GM12878 (cell line): ENCODE results near the gene KCNJ10. TPM values are rescaled to one million over a fixed set of nuclear protein-coding genes. Genes with fewer than 3 reads are reported as not detected.
"Not testable (repeated sequence)": the region's sequence is repeated elsewhere in the genome, so short reads cannot be mapped to it uniquely, and the experiment has no call there.

Source experiments
- ATAC-seq: fragments of 200-7000 bp; cut with Tn5 transposase; 3 replicates; pipeline ENCODE4 v1.9.1; 2020; ENCODE audit warnings: mild to moderate bottlenecking, moderate library complexity
- BruUV-seq: library from RNA; stranded (reverse); fragments of 400-500 nt; replicated peaks from 2 replicates; lab custom pipeline; 2021; lab: Mats Ljungman, UMichigan
- CTCF ChIA-PET: fragments of 300-600 bp; sonication (Branson Sonifier 250); formaldehyde crosslinking; extraction: SDS; loops from one replicate; lab custom pipeline; 2021; ENCODE audit warnings: inconsistent platforms; lab: Yijun Ruan, JAX
- POLR2A ChIA-PET: fragments of 350-600 bp; formaldehyde crosslinking; extraction: SDS; loops from one replicate; lab custom pipeline; 2021; ENCODE audit warnings: inconsistent platforms; lab: Charles Lee
- RAD21 ChIA-PET: fragments of 300-600 bp; sonication (Branson Sonifier 250); formaldehyde crosslinking; loops from one replicate; lab custom pipeline; 2023; ENCODE audit warnings: antibody characterized with exemption; ENCODE audit not compliant: unreplicated experiment; lab: Charles Lee
- SMC1A ChIA-PET: fragments of 300-600 bp; sonication (Branson Sonifier 250); formaldehyde crosslinking; loops from one replicate; lab custom pipeline; 2023; ENCODE audit not compliant: unreplicated experiment, uncharacterized antibody; lab: Charles Lee
- DNase-seq: peaks from one replicate; pipeline ENCODE4 v3.0.0-alpha.2; 2011; ENCODE audit warnings: low read depth, low spot score
- FAIRE-seq: peaks from 3 replicates; lab custom pipeline; 2011; peaks lifted over from hg19 to GRCh38; lab: Jason Lieb, UNC
- H2AFZ ChIP-seq: 2 replicates; pipeline ENCODE4 v1.6.0; 2011; ENCODE audit warnings: low read depth, low read length, control low read depth; ENCODE audit not compliant: control insufficient read depth
- H3K27ac ChIP-seq: 2 replicates; pipeline ENCODE4 v1.5.1; 2011; ENCODE audit warnings: control low read depth; ENCODE audit not compliant: control insufficient read depth, insufficient read depth
- H3K27me3 ChIP-seq, 2 experiments: replicated peaks in 1 of 2; 2 replicates each; pipeline versions ENCODE4 v1.6.0 to v1.6.1; 2011; ENCODE audit warnings: low read length in 1 of 2; ENCODE audit not compliant: control insufficient read depth in 2 of 2, insufficient read depth in 2 of 2
- H3K36me3 ChIP-seq, 2 experiments: 2 replicates each; pipeline ENCODE4 v1.5.1; 2011; ENCODE audit warnings: low read length in 1 of 2; ENCODE audit not compliant: control insufficient read depth in 2 of 2, insufficient read depth in 2 of 2
- H3K4me1 ChIP-seq: 2 replicates; pipeline ENCODE4 v1.6.1; 2011; ENCODE audit warnings: mild to moderate bottlenecking, low read length, moderate library complexity, mixed read lengths; ENCODE audit not compliant: control insufficient read depth, insufficient read depth
- H3K4me2 ChIP-seq: 2 replicates; pipeline ENCODE4 v1.6.0; 2011; ENCODE audit warnings: control low read depth; ENCODE audit not compliant: control insufficient read depth, insufficient read depth
- H3K4me3 ChIP-seq: fragments of 200-600 bp; sonication (generic); 2 replicates; pipeline ENCODE4 v1.5.1; 2016
- H3K79me2 ChIP-seq: 2 replicates; pipeline ENCODE4 v1.6.0; 2011; ENCODE audit warnings: low read length; ENCODE audit not compliant: control insufficient read depth, insufficient read depth
- H3K9ac ChIP-seq: 2 replicates; pipeline ENCODE4 v1.8.0; 2011; ENCODE audit warnings: low read length, control low read depth, mixed read lengths; ENCODE audit not compliant: control insufficient read depth, insufficient read depth
- H3K9me3 ChIP-seq: replicated peaks from 3 replicates; pipeline ENCODE4 v1.5.1; 2011; ENCODE audit warnings: mild to moderate bottlenecking, low read length; ENCODE audit not compliant: control insufficient read depth, insufficient read depth
- H4K20me1 ChIP-seq: 2 replicates; pipeline ENCODE4 v1.6.0; 2011; ENCODE audit not compliant: control insufficient read depth, insufficient read depth
- CREB1 ChIP-seq: IDR thresholded peaks from 2 replicates; pipeline ENCODE4 v1.6.1; 2012; ENCODE audit warnings: low read depth, mild to moderate bottlenecking, inconsistent platforms
- POLR2AphosphoS2 ChIP-seq: IDR thresholded peaks from 2 replicates; pipeline ENCODE4 v1.6.1; 2011; ENCODE audit warnings: low read depth, mild to moderate bottlenecking, low read length, improper control_type of control experiment, moderate library complexity
- WGBS: methylation state at CpG from one replicate; pipeline ENCODE4 v1.1.6; 2016; ENCODE audit warnings: low lambda C conversion rate; ENCODE audit not compliant: insufficient replicate concordance, insufficient coverage; ENCODE audit errors: missing lambda C conversion rate; 5-methylcytosine and 5-hydroxymethylcytosine counted together
- in situ Hi-C: fragments of 300-500 bp; cut with MboI; formaldehyde crosslinking; loops from 9 replicates; pipeline ENCODE4 v1.14.3; 2018; ENCODE audit warnings: mixed read lengths
- intact Hi-C: fragments of 100-400 bp; cut with micrococcal nuclease; formaldehyde crosslinking; loops from one replicate; pipeline ENCODE4 v1.14.2; 2022; ENCODE audit not compliant: unreplicated experiment
- polyA plus RNA-seq, 11 experiments: library from polyadenylated mRNA; depleted of rRNA in 4 of 11; unstranded in 6 of 11; stranded (reverse) in 5 of 11; fragments of >200 nt; fragmentation: Nextera tagmentation in 4 of 11; fragmentation: Illumina TruSeq in 1 of 11; extraction: Ambion mirVana in 4 of 11; extraction: Trizol in 1 of 11; gene quantifications; 1 replicate in 1 of 11; 2 replicates in 10 of 11; pipeline versions ENCODE4 v1.2.1 to v1.2.3, GENCODE V29; 2011 to 2016; ENCODE audit warnings: inconsistent platforms in 2 of 11, missing spikeins in 2 of 11, low read depth in 1 of 11
- total RNA-seq, 4 experiments: library from RNA; depleted of rRNA in 3 of 4; stranded (reverse); fragments of >200 nt in 3 of 4; fragmentation: Illumina TruSeq in 1 of 4; extraction: Trizol in 1 of 4; gene quantifications; 2 replicates each; pipeline versions ENCODE4 v1.2.1 to v1.2.3, GENCODE V29; 2013 to 2021

Gene KCNJ10
- total and polyA plus RNA-seq, 10 of the 15 experiments (the other 5 are each of a cell fraction or from before 2014, with no cell fraction given), result 0.01 to 0.29 (median 0.09) TPM; not detected in 2

- Histone ChIP-seq H3K27me3 (peaks cover 3 to 8% of the 10 kb centered on the region in 2 experiments), H3K9ac (no peak overlapping the region), H3K27ac (no peak overlapping the region), H3K4me3 (no peak overlapping the region), H3K79me2 (no peaks in the 10 kb centered on the region), H3K36me3 (no peaks in the 10 kb centered on the region), H2AFZ (no peak overlapping the region), H3K9me3 (no peaks in the 10 kb centered on the region), H4K20me1 (no peaks in the 10 kb centered on the region), H3K4me1 (peaks cover 11% of the 10 kb centered on the region), H3K4me2 (no peak overlapping the region)
- ATAC-seq (no peak), FAIRE-seq (no peak), DNase-seq (no peak)
- ChIA-PET RAD21 (no interaction called here), CTCF (interaction anchor here (1.1 to 49.8 kb wide), 3 partner anchors 34 to 327 kb away, joined by 3 to 1035 read pairs (median 5); partner anchors contain the start of genes IGSF8, KCNJ10 and KCNJ9), SMC1A (no interaction called here), POLR2A (no interaction called here)
- 71% methylated on average over 1 of the region's 1 CpG for WGBS
- in situ Hi-C loops (no loop called here), intact Hi-C loops (no loop called here)
- no peak for TF ChIP-seq POLR2AphosphoS2
- TF ChIP-seq CREB1, result no peak
- BruUV-seq, result no TSS peak
Observed at GRCh38 chr1:160050619-160051018, 19.3 kb downstream of the KCNJ10 start.

- BruUV-seq, H3K4me2 ChIP-seq, H3K4me3 ChIP-seq, DNase-seq, POLR2A ChIA-PET, ATAC-seq, H3K27ac ChIP-seq, FAIRE-seq, H3K79me2 ChIP-seq, H3K9ac ChIP-seq, SMC1A ChIA-PET, RAD21 ChIA-PET, H3K9me3 ChIP-seq, H2AFZ ChIP-seq, H3K27me3 ChIP-seq, H3K36me3 ChIP-seq, H4K20me1 ChIP-seq, intact Hi-C loops, in situ Hi-C loops: not testable (repeated sequence)
- peaks cover 11% of the 10 kb centered on the region for H3K4me1 ChIP-seq
- 44% methylated on average over 2 of the region's 2 CpGs for WGBS
- CTCF ChIA-PET, result interaction anchor here (0.8 to 49.8 kb wide), 4 partner anchors 34 to 327 kb away, joined by 3 to 1035 read pairs (median 5); partner anchors contain the start of genes IGSF8, KCNJ10 and KCNJ9
Observed at GRCh38 chr1:160050182-160050581, 19.8 kb downstream of the KCNJ10 start.
